ENCODE measurements around the gene MT1B.
"Not testable (repeated sequence)": the region's sequence is repeated elsewhere in the genome, so short reads cannot be mapped to it uniquely, and the experiment has no call there.

MT1B gene

DNA sequence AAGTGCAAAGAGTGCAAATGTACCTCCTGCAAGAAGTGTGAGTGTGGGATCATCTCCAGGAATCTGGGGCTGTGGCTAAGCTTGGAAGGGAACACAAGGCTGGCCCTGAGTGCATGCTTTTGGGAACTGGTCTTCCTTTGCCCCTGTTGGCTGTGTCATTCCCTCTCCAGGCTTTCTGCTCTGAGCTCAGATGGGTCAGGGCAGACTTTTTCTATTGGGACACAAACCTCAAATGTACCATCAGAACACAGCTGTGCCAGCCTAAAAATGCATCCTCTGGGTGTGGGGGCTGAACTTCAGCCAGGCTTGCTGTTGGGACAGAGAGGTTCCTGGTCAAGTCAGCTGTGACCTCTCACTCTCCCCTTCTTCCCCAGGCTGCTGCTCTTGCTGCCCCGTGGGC is 914 bp downstream of the MT1B start:
- in situ Hi-C loops (cut with MboI; ENCODE audit: low sequenced_read_pairs, unreplicated experiment), result no loop called here
- DNase-seq (ENCODE audit: low spot score), result no peak
- TF ChIP-seq, protein P1, sequence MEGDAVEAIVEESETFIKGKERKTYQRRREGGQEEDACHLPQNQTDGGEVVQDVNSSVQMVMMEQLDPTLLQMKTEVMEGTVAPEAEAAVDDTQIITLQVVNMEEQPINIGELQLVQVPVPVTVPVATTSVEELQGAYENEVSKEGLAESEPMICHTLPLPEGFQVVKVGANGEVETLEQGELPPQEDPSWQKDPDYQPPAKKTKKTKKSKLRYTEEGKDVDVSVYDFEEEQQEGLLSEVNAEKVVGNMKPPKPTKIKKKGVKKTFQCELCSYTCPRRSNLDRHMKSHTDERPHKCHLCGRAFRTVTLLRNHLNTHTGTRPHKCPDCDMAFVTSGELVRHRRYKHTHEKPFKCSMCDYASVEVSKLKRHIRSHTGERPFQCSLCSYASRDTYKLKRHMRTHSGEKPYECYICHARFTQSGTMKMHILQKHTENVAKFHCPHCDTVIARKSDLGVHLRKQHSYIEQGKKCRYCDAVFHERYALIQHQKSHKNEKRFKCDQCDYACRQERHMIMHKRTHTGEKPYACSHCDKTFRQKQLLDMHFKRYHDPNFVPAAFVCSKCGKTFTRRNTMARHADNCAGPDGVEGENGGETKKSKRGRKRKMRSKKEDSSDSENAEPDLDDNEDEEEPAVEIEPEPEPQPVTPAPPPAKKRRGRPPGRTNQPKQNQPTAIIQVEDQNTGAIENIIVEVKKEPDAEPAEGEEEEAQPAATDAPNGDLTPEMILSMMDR (IDR thresholded peaks at IDR 0.05; ENCODE audit: borderline replicate concordance, control extremely low read depth, extremely low read depth, insufficient read depth, missing control alignments), result no peak

DNA sequence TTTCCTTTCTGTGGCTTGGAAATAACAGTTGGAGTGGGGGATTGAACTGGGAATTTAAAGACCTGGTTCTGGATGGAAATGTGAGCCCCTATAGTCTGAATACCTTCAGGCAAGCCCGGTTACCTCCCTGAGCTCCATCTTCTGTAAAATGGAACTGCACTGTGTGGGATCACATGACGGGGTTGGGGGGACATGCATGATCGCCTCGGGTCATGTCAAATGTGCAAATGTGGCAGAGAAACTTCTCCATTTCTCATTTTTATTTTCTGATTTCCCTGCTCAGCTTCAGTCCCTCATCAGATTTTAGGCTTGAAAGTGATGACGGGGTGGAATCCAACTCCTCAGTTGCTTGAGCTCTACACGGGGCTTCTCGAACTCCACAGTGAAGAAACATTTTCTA is 1.5 kb downstream of the MT1B start:
- DNase-seq (ENCODE audit: low spot score), result no peak
- in situ Hi-C loops (cut with MboI; ENCODE audit: low sequenced_read_pairs, unreplicated experiment), result no loop called here
- TF ChIP-seq, protein P1 (IDR thresholded peaks at IDR 0.05; ENCODE audit: borderline replicate concordance, control extremely low read depth, extremely low read depth, insufficient read depth, missing control alignments), result no peak

DNA sequence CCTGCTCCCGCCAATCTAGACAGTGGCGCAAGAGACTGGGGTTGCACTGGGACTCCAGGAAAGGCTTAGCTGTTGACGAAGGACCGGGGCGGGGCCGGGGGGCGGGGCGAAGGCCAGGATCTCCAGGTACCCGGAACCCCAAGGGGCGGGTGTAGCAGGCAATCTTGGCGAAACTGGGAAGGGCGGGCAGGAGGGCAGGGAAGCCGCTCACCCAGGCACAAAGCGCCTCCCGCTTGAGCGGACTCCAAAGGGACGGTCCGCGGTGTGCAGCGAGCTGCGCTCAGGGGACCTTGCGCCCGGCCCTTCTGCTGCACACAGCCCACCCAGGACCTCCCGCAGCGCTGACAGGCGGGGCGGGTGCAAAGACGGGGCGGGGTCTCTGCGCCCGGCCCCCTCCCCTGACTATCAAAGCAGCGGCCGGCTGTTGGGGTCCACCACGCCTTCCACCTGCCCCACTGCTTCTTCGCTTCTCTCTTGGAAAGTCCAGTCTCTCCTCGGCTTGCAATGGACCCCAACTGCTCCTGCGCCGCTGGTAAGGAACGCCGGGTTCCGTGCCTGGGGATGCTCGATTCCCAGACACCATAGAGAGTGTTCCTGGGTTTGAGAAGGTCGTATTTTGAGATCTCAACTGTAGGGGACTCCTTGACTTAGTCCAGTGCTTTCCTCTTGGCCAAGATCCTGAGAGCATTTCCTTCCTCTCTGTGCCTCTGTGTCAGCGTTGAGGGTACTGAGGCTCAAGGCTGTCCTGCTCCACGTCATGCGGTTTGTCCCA is 6.1 kb downstream of the MT1B start, which contains the start of gene MT1F:
MT1F (plus strand) TSS at position 405 of the 772 bp plus-strand sequence; CDS start at position 505, 100 bp downstream.
- in situ Hi-C loops (cut with MboI; ENCODE audit: low sequenced_read_pairs, unreplicated experiment), result no loop called here
- DNase-seq (ENCODE audit: low spot score), result peak; percentile 47
- TF ChIP-seq, protein P1 (IDR thresholded peaks at IDR 0.05; ENCODE audit: borderline replicate concordance, control extremely low read depth, extremely low read depth, insufficient read depth, missing control alignments), result no peak

DNA sequence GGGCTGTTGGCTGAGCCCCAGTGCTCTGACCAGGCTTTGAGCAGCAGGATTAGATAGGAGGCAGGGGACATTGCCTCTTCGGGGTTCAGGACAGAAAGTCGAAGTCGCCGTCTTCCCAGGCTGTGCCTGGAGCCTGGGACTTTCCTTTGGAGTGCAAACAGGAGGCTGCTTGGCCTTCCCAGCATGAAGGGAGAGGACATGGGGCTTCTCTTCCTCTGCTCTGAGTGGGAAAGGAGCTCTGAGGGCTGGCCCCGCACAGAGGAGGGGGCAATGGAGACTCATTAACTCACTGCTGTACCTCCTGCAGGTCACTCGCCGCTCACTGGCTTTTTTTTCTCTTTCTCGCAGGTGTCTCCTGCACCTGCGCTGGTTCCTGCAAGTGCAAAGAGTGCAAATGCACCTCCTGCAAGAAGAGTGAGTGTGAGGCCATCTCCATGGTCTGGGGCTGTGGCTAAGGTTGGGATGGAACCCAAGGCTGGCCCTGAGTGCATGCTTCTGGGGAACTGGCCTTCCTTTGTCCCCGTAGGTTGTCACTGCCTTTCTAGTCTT is 6.7 kb downstream of the MT1B start:
- in situ Hi-C loops (cut with MboI; ENCODE audit: low sequenced_read_pairs, unreplicated experiment), result no loop called here
- TF ChIP-seq, protein P1 (IDR thresholded peaks at IDR 0.05; ENCODE audit: borderline replicate concordance, control extremely low read depth, extremely low read depth, insufficient read depth, missing control alignments), result no peak
- DNase-seq (ENCODE audit: low spot score), result no peak

DNA sequence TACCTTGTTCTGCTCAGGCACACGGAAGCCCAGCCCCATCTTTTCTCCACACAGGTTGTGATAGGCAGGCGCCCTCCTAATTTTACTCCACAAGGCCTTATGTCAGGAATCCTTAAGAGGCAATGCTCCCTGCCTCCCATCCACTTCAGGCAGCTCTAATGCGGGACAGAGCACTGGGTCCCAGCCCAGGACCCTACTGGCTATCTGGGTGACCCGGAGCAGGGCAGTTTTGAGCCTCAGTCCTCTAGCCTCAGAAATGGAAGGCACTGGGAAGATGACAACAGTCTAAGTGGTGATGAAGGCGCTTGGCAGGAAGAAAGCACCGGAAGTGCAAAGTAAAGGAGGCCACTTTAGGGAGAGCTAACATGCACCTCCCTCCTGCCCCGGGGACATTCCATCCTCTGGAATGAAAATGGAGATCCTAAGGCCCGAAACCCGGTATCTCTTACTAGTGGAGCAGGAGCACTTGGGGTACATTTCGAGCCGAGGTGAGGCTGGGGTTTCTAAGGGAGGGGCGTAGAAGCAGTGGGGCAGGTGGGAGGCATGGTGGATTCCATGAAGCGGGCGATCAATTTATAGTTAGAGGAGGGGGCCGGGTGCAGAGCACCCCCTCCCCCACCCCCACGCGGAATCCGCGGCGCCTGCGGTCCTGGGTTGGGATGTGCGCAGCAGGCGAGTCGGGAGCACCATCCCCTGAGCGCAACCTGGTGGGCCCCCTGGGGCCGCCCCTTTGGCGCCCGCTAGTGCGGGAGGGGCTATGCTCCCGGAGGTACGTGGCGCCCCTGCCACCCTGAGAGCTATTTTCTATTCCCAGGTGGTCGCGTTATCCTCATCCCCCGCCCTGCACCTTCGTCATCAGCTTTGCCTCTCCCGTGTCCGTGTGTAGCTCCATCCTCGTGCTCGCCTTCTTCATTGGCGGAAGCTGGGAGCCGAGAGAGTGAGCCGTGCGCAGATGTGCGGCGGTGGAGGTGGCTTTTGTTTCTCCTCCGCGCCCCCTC is 11.0 kb downstream of the MT1B start:
- no peak for DNase-seq (ENCODE audit: low spot score)
- in situ Hi-C loops (cut with MboI; ENCODE audit: low sequenced_read_pairs, unreplicated experiment), result no loop called here
- TF ChIP-seq, protein P1 (IDR thresholded peaks at IDR 0.05; ENCODE audit: borderline replicate concordance, control extremely low read depth, extremely low read depth, insufficient read depth, missing control alignments), result no peak

DNA sequence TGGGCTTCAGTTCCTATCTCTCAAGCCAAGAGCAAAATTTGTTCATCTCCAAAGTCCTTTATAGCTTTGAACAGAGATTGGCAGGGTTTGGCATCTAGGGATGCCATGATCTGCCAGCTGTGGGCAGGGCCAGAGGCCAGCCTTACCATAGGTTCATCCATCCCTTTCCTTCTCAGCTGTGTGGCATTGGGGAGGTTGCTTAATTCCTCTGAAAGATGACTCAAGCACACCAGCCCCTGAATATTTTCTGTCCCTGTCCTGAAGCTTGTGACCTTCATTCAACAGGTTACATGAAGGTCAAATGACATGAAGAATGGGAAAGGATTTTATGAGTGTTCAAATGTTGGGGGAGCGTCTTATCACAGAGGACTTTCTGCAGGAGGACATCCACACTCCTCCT is 12.8 kb downstream of the MT1B start:
- TF ChIP-seq, protein P1 (IDR thresholded peaks at IDR 0.05; ENCODE audit: borderline replicate concordance, control extremely low read depth, extremely low read depth, insufficient read depth, missing control alignments), result no peak
- in situ Hi-C loops (cut with MboI; ENCODE audit: low sequenced_read_pairs, unreplicated experiment), result no loop called here
- DNase-seq (ENCODE audit: low spot score), result no peak

DNA sequence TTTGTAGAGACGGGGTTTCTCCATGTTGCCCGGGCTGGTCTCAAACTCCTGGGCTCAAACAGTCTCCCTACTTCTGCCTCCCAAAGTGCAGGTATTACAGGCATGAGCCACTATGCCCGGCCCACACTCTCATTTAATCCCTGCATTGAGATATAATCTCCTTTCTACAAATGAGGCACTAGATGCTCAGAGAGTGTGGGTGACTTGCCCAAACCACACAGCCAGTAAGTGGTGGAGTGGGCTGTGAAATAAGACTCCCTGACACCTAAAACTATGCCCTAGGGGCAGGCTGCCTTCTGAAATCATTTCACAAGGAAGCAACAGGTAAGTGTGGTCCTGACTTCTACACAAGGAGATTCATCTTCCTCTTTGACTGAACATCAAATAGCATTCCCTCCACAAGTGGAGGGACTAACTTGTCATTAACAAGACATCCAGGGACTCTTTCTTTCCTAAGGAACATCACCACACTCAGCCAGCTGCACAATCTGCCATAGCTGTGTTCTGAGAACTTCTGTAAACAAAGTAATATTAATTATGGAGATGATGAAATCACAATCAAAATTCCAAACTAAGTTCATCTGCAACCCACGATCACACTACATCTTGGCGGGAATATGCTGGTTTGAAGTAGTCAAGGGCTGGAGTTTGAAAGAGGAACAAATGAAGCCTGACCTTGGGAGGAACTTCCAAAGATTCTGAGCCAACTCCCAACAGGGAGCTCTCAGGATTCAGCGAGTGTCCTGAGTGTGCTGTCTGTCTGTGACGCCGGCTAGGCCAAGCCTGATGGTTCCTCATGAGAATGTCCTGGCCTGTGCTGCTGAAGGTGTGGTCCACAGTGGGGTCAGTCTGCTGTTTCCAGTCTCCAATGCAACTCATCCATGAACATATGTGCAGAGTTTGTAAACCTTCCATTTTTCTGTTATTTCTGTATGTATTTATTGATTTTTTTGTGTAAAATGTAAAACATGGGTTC is 13.9 kb downstream of the MT1B start:
- in situ Hi-C loops (cut with MboI; ENCODE audit: low sequenced_read_pairs, unreplicated experiment), result not testable (repeated sequence)

More for the DNA sequence above, 13.9 kb downstream of the MT1B start:
- DNase-seq (ENCODE audit: low spot score), result not testable (repeated sequence)
